ENCODE data around the gene EYA3. TPM values are rescaled to one million over a fixed set of nuclear protein-coding genes. Genes with fewer than 3 reads are reported as not detected.
A peak's percentile ranks its signal among the peaks of the same experiment; 100 is the strongest.

The EYA3 gene
- 12.3 and 21.9 TPM in 2 replicates for total RNA-seq (ENCODE audit: low replicate concordance)

- peak; percentile 98 for DNase-seq (ENCODE audit: low read depth)
- TF ChIP-seq, protein P1, sequence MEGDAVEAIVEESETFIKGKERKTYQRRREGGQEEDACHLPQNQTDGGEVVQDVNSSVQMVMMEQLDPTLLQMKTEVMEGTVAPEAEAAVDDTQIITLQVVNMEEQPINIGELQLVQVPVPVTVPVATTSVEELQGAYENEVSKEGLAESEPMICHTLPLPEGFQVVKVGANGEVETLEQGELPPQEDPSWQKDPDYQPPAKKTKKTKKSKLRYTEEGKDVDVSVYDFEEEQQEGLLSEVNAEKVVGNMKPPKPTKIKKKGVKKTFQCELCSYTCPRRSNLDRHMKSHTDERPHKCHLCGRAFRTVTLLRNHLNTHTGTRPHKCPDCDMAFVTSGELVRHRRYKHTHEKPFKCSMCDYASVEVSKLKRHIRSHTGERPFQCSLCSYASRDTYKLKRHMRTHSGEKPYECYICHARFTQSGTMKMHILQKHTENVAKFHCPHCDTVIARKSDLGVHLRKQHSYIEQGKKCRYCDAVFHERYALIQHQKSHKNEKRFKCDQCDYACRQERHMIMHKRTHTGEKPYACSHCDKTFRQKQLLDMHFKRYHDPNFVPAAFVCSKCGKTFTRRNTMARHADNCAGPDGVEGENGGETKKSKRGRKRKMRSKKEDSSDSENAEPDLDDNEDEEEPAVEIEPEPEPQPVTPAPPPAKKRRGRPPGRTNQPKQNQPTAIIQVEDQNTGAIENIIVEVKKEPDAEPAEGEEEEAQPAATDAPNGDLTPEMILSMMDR (IDR thresholded peaks at IDR 0.05; ENCODE audit: insufficient read depth, low read length), result no peak
- peak within 1 kb of the TSS; percentile 100 for H3K4me3 ChIP-seq (ENCODE audit: low read depth, low read length)
These were observed at the start of gene EYA3 for GRCh38 chr1:28088168-28088961. EYA3 (minus strand) TSS chr1:28088610; CDS start chr1:28058026, 30,584 bp downstream.

- TF ChIP-seq, protein P1 (IDR thresholded peaks at IDR 0.05; ENCODE audit: insufficient read depth, low read length), result no peak
- peak; percentile 15 for DNase-seq (ENCODE audit: low read depth)
- H3K4me3 ChIP-seq (ENCODE audit: low read depth, low read length), result no peak overlapping the region
These were observed 48.7 kb upstream of the EYA3 start for GRCh38 chr1:28136922-28137613.

DNA sequence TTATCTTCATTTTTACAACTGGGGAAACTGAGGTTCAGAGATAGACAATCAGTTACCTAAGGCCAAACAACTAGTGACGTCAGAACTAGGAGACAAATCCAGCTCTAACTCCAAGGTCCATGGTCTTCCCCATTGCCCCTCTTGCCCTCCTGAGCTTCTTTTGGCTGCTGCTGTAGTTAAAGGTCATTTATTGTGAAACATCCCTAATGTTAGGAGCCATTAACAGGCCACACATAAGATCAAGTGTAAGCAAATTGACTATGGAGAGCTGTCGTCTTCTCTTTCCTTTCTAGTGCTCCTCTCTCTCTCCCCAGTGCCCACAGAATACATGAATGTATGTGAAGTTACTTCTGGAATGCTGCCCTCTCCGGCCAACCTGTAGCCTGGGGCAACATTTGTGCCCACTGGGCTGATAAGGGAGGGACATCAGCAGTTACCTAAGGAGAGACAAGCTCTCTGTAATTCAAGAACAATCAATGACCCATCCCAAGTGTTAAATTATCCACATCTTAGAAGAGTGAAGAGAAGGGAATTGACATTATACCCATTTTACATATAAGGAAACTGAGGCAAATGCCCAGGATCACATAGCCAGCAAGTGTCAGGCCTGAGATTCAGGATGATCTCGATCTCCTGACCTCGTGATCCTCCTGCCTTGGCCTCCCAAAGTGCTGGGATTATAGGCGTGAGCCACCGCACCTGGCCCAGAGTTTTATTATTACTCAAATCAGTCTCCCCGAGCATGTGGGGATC is 47.9 kb upstream of the EYA3 start:
- no peak overlapping the region for H3K4me3 ChIP-seq (ENCODE audit: low read depth, low read length)
- DNase-seq (ENCODE audit: low read depth), result no peak
- TF ChIP-seq, protein P1 (IDR thresholded peaks at IDR 0.05; ENCODE audit: insufficient read depth, low read length), result no peak

DNA sequence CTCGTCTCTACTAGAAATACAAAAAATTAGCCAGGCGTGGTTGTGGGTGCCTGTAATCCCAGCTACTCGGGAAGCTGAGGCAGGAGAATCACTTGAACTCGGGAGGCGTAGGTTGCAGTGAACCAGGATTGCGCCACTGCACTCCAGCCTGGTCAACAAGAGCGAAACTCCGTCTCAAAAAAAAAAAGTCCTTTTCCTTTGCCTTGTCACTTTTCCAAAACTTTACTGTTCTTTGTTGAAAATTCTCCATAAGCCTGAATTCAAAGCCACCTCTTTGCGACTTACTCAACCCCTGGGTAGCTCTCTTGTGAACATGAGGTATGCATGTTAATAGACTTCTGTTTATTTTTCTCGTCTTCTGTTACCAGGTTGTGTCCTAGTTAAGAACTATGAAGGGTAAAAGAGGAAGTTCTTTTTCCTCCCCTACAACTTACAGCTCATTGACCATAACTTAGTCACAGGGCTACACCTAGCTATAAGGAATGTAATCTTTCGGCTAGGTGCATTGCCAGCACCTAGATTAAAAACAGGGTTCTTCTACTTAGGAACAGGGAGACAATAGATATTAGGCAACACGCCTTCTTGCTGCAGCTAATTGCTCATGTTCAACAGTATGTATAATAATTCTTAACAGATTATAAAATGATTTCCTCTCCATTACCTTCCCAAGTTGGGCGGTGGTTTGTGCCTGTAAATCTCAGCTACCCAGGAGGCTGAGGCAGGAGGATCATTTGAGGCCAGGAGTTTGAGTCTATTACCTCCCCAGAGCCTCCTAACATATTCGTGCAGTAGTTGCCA is 47.2 kb upstream of the EYA3 start:
- TF ChIP-seq, protein P1 (IDR thresholded peaks at IDR 0.05; ENCODE audit: insufficient read depth, low read length), result no peak
- DNase-seq (ENCODE audit: low read depth), result no peak
- no peak overlapping the region for H3K4me3 ChIP-seq (ENCODE audit: low read depth, low read length)

DNA sequence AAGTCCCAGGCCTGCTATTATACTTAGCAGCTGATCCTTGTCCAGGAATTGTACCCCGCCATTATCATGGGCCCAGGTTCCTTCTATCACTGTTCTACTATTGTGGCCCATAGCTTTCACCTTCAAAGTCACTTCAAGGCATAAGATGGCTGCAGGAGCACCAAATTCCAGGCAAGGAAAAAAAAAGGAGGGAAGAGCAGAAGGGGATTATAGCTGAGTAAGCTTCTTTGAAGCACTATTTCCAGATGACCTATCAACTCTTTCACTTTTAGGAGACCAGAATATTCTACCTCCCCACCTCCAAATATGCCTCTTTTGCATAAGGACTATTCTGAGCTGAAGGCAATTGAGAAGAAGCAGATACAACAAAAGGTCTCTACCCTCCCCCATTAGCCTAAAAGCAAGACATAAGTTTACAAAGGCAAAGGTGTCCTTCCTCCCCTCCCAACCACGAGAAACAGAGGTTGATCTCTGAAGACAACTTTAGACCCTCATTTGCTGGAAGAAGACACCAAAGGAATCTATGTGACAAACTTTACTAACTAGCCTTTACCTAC is 46.3 kb upstream of the EYA3 start:
- DNase-seq (ENCODE audit: low read depth), result no peak
- TF ChIP-seq, protein P1 (IDR thresholded peaks at IDR 0.05; ENCODE audit: insufficient read depth, low read length), result no peak
- H3K4me3 ChIP-seq (ENCODE audit: low read depth, low read length), result no peak overlapping the region

Data from fibroblast of the aortic adventitia (primary cell).